D721Med (cell line): Measurements from ENCODE around the gene SP6.

Experiments used
- DNase-seq: peaks from one replicate; pipeline ENCODE4 v3.0.0; 2011; ENCODE audit warnings: low spot score; ENCODE audit not compliant: insufficient read length
- FAIRE-seq: peaks from 2 replicates; lab custom pipeline; 2011; peaks lifted over from hg19 to GRCh38; lab: Jason Lieb, UNC
- TF ChIP-seq, protein P1 (sequence below): IDR thresholded peaks from 2 replicates; pipeline ENCODE4 v1.5.1; 2012; ENCODE audit warnings: mild to moderate bottlenecking, control low read depth; ENCODE audit not compliant: insufficient read depth; ENCODE audit errors: missing control alignments

The SP6 gene

DNA sequence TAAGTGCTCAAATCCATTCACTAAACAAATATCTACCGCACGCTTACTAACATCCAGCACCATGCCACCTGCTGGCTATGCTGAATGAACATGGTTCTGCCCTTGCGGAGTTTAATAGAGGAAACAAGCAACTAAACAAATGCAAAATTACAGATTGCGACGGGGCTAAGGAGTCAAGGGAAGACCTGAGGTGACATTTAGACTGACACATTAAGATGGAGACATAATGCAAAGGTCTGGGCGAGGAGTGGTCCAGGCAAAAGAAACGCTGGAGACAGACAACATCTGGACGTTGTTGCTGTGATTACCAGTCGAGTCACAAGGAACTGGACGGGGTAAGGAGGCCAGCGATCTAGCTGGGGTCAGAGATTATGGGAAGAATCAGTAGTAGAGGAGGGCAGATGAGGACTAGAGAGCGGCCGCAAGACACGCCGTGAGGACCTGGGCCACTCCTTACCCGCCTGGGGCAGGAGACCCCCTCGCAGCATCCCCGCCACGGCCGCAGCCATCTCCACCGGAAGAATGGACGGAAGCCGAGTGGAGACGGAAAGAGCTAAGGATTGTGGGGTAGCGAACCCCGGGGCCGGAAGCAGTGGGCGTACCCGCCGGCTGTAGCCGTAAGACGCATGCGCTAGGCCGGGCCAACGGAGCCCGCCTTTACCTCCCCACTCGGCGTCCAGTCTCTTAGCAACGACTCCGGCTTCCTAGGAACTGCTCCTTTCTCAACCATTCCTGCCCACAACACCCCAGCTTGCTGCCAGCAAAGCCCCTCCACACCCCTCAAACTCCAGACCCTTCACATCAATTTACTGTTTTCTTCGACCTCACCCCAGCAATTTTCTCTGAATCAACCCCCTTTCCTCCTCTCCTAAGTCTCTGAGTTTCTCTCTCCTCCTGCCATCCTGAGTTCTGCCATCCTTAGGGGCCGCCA, 19.7 kb downstream of the SP6 start, which contains the start of the genes LRRC46 and MRPL10:
Gene LRRC46, plus strand, starts transcription at position 668 of the 931 bp plus-strand sequence. CDS start 320 bp downstream, outside the sequence.
Gene MRPL10, minus strand, starts transcription at position 539 of the 931 bp plus-strand sequence. Its CDS starts 30 bp downstream, at position 509.
- FAIRE-seq: no peak
- DNase-seq: peak; percentile 98
- TF ChIP-seq, protein P1, sequence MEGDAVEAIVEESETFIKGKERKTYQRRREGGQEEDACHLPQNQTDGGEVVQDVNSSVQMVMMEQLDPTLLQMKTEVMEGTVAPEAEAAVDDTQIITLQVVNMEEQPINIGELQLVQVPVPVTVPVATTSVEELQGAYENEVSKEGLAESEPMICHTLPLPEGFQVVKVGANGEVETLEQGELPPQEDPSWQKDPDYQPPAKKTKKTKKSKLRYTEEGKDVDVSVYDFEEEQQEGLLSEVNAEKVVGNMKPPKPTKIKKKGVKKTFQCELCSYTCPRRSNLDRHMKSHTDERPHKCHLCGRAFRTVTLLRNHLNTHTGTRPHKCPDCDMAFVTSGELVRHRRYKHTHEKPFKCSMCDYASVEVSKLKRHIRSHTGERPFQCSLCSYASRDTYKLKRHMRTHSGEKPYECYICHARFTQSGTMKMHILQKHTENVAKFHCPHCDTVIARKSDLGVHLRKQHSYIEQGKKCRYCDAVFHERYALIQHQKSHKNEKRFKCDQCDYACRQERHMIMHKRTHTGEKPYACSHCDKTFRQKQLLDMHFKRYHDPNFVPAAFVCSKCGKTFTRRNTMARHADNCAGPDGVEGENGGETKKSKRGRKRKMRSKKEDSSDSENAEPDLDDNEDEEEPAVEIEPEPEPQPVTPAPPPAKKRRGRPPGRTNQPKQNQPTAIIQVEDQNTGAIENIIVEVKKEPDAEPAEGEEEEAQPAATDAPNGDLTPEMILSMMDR: peak; percentile 17

DNA sequence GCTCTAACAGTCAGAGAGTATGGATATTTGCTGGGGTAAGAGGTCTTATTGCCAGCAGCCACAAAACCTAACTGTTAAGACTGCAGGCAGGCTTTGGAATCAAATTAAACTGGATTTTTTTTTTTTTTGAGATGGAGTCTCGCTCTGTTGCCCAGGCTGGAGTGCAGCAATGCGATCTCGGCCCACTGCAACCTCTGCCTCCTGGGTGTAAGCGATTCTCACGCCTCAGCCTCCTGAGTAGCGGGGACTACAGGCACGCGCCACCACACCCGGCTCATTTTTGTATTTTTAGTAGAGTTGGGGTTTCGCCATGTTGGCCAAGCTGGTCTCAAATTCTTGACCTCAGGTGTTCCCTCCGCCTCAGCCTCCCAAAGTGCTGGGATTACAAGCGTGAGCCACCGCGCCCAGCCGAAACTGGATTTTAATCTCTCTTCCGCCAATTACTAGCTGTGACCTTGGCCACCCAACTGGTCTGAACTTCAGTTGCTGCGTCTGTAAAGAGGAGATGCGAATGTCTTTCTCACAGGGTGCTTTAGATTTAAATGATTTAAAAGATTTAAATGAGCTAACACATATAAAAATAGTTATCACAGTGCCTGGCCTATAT, 20.5 kb downstream of the SP6 start:
- no peak for FAIRE-seq
- TF ChIP-seq, protein P1: no peak
- no peak for DNase-seq

- FAIRE-seq (no peak), DNase-seq (no peak)
- TF ChIP-seq, protein P1: no peak
Observed at GRCh38 chr17:47829870-47830269, 21.1 kb downstream of the SP6 start.

- DNase-seq (no peak), FAIRE-seq (no peak)
- TF ChIP-seq, protein P1: no peak
Observed at GRCh38 chr17:47823519-47823918, 27.4 kb downstream of the SP6 start.

- no peak for DNase-seq
- TF ChIP-seq, protein P1: no peak
- no peak for FAIRE-seq
Observed at GRCh38 chr17:47822785-47823184, 28.2 kb downstream of the SP6 start.

DNA sequence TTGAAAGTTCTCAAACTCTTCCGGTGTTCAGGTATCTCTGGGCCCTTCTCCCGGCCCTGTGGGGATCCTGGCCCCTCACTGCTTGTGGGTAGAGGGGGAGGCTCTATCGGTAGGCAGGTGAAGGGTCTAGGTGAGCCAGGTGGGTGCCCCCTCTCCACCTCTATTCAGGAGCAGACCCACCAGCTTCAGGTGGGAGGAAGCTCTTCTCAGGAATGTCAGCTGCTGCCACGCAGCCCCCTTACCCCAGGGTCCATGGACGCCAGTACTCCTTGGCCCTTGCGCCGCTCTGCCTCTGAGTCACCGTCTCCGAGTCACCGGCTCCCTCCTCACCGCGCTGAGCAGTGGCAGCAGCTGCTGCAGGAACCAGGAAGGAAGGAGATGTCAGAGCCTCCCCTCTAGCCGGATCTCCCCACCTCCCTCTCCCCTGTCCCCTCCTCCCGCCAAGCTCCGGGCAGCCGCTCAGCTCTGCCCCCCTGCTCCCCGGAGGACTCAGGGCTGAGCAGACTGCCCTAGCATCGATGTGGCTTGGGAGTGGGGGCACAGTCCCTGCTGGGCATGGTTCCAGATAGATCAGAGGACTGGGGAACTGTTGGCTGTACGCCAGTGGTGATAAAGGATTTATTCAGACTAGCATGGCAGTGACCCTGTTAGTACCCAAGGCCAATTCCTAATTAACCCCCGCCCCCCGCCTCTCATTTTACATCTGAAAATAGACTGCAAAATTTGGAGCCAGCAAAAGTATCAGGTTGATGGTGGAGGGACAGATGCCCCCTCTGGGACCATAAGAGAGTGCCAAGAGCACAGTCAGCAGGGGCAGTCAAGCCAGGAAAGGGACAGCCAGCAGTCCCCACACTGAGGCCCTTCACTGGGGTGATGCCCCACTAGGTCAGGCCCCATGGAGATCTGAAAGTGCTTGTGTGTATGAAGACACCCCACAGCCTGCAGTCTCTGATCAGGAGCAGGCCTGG, 29.3 kb downstream of the SP6 start, which contains the start of gene OSBPL7:
Gene OSBPL7, minus strand, starts transcription at position 371 of the 968 bp plus-strand sequence. CDS start 1,516 bp downstream, outside the sequence.
- DNase-seq (peak; percentile 95), FAIRE-seq (no peak)
- TF ChIP-seq, protein P1: peak; percentile 64
